Transverse colon (tissue), 4 donors: ENCODE results near the gene SLMAP.
A peak's percentile ranks its signal among the peaks of the same experiment; 100 is the strongest.

Experiments
- POLR2A ChIP-seq: fragments of 450-650 bp; IDR thresholded peaks from one replicate; pipeline ENCODE4 v1.6.1; 2016; ENCODE audit warnings: antibody characterized with exemption, mild to moderate bottlenecking, moderate library complexity
- POLR2AphosphoS5 ChIP-seq, 3 donors: sonication (generic); formaldehyde crosslinking; IDR thresholded peaks; one replicate each; pipeline ENCODE4 v1.6.1; 2016; ENCODE audit warnings: antibody characterized with exemption in 3 of 3
- TF ChIP-seq, protein P1 (sequence below), 5 experiments: fragments of 200-600 bp in 3 of 5; fragments of 450-650 bp in 2 of 5; sonication (generic) in 3 of 5; IDR thresholded peaks; 1 replicate in 2 of 5; 2 replicates in 3 of 5; pipeline ENCODE4 v1.5.1; 2016 to 2017; ENCODE audit warnings: antibody characterized with exemption in 5 of 5, inconsistent platforms in 3 of 5, mild to moderate bottlenecking in 2 of 5, moderate library complexity in 1 of 5

DNA sequence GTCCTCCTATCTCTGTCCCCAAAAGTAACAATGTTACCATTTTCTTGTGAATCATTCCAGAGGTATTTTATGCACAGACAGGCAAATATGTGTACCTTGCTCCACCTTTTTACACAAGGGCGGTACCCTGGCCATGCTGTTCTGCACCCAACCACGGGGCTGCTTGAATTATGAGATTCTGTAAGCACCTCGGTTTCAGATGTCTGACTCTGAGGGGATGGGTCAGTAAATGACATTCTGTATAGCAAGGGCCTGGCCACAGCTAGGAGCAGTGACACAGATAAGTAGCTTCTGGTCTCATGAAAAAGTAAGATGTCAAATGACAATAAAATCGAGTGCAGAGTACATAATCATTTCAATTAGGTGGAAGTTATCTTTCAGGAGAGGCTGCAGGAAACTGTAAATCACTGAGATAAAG, 221.7 kb downstream of the SLMAP start:
- TF ChIP-seq, protein P1, sequence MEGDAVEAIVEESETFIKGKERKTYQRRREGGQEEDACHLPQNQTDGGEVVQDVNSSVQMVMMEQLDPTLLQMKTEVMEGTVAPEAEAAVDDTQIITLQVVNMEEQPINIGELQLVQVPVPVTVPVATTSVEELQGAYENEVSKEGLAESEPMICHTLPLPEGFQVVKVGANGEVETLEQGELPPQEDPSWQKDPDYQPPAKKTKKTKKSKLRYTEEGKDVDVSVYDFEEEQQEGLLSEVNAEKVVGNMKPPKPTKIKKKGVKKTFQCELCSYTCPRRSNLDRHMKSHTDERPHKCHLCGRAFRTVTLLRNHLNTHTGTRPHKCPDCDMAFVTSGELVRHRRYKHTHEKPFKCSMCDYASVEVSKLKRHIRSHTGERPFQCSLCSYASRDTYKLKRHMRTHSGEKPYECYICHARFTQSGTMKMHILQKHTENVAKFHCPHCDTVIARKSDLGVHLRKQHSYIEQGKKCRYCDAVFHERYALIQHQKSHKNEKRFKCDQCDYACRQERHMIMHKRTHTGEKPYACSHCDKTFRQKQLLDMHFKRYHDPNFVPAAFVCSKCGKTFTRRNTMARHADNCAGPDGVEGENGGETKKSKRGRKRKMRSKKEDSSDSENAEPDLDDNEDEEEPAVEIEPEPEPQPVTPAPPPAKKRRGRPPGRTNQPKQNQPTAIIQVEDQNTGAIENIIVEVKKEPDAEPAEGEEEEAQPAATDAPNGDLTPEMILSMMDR (IDR thresholded peaks at IDR 0.05) = peak in 2 of 5 experiments; percentile 56 to 70
- TF ChIP-seq POLR2A (no peak), POLR2AphosphoS5 (IDR thresholded peaks at IDR 0.05) (peak in 1 of 3 donors; percentile 39)
